HepG2 (cell line): Measurements from ENCODE around the gene LRRN3. TPM values are rescaled to one million over a fixed set of nuclear protein-coding genes. Genes with fewer than 3 reads are reported as not detected.

Source experiments
- ATAC-seq: fragments of 200-7000 bp; cut with Tn5 transposase; 3 replicates; pipeline ENCODE4 v1.9.1; 2020; ENCODE audit warnings: mild to moderate bottlenecking, moderate library complexity
- BruUV-seq: library from RNA; stranded (reverse); fragments of 400-500 nt; replicated peaks from 2 replicates; lab custom pipeline; 2021; lab: Mats Ljungman, UMichigan
- CTCF ChIA-PET: fragments of 300-600 bp; formaldehyde crosslinking; extraction: SDS; loops from one replicate; lab custom pipeline; 2021; ENCODE audit warnings: low total read pairs, inconsistent platforms, low intra/inter-chr PET ratio; lab: Yijun Ruan, JAX
- POLR2A ChIA-PET: fragments of 350-600 bp; sonication (Branson Sonifier 250); formaldehyde crosslinking; loops from one replicate; lab custom pipeline; 2020; ENCODE audit warnings: antibody characterized with exemption, inconsistent platforms; lab: Yijun Ruan, JAX
- DNase-seq: peaks from one replicate; pipeline ENCODE4 v3.0.0-alpha.2; 2015; ENCODE audit warnings: low spot score
- FAIRE-seq: peaks from 3 replicates; lab custom pipeline; 2011; peaks lifted over from hg19 to GRCh38; lab: Jason Lieb, UNC
- H2AFZ ChIP-seq: one replicate; pipeline ENCODE4 v1.6.1; 2011; ENCODE audit warnings: low read length, inconsistent platforms
- H3K27ac ChIP-seq: fragments of 300-600 bp; 3 replicates; pipeline ENCODE4 v1.8.0; 2011; ENCODE audit warnings: mixed run types, mild to moderate bottlenecking, mixed read lengths, low read length, inconsistent platforms; ENCODE audit not compliant: insufficient read depth; ENCODE audit errors: extremely low read length
- H3K27me3 ChIP-seq, 2 experiments: fragments of 200-600 bp in 1 of 2; 2 replicates in 1 of 2; 3 replicates in 1 of 2; pipeline versions ENCODE4 v1.6.0 to v1.8.0; 2011; ENCODE audit warnings: low read length in 2 of 2, mild to moderate bottlenecking in 2 of 2, moderate library complexity in 2 of 2, inconsistent platforms in 1 of 2; ENCODE audit not compliant: insufficient read depth in 2 of 2, control insufficient read depth in 1 of 2
- H3K36me3 ChIP-seq, 2 experiments: fragments of 200-600 bp in 1 of 2; replicated peaks in 1 of 2; 2 replicates in 1 of 2; 3 replicates in 1 of 2; pipeline versions ENCODE4 v1.5.1 to v1.8.0; 2011; ENCODE audit warnings: low read length in 2 of 2, inconsistent platforms in 1 of 2; ENCODE audit not compliant: insufficient read depth in 2 of 2, control insufficient read depth in 1 of 2
- H3K4me1 ChIP-seq: 2 replicates; pipeline ENCODE4 v1.5.1; 2012; ENCODE audit warnings: low read length, inconsistent platforms; ENCODE audit not compliant: insufficient read depth
- H3K4me2 ChIP-seq: 2 replicates; pipeline ENCODE4 v1.6.0; 2011; ENCODE audit warnings: low read depth, low read length, inconsistent platforms
- H3K4me3 ChIP-seq, 3 experiments: fragments of 200-600 bp in 1 of 3; sonication (generic), shearing (Covaris generic) in 1 of 3; replicated peaks in 1 of 3; 2 replicates each; pipeline ENCODE4 v1.5.1; 2011 to 2016; ENCODE audit warnings: low read length in 3 of 3, inconsistent platforms in 2 of 3, low read depth in 2 of 3, mild to moderate bottlenecking in 2 of 3, control low read depth in 1 of 3, mixed read lengths in 1 of 3; ENCODE audit not compliant: insufficient read depth in 1 of 3
- H3K79me2 ChIP-seq: one replicate; pipeline ENCODE4 v1.6.1; 2011; ENCODE audit warnings: low read length, inconsistent platforms; ENCODE audit not compliant: insufficient read depth
- H3K9ac ChIP-seq: 2 replicates; pipeline ENCODE4 v1.6.0; 2011; ENCODE audit warnings: mild to moderate bottlenecking, low read depth, low read length, inconsistent platforms; ENCODE audit not compliant: insufficient read depth
- H3K9me3 ChIP-seq: 2 replicates; pipeline ENCODE4 v1.5.1; 2012; ENCODE audit warnings: mild to moderate bottlenecking, low read length
- H4K20me1 ChIP-seq: 2 replicates; pipeline ENCODE4 v1.6.0; 2011; ENCODE audit warnings: inconsistent platforms, mild to moderate bottlenecking, low read length, moderate library complexity; ENCODE audit not compliant: insufficient read depth
- ATF1 ChIP-seq: IDR thresholded peaks from 2 replicates; pipeline ENCODE4 v1.6.1; 2016; ENCODE audit warnings: mild to moderate bottlenecking, control low read depth
- HINFP ChIP-seq: sonication (generic); formaldehyde crosslinking; IDR thresholded peaks from 2 replicates; pipeline ENCODE4 v1.4.0; 2020; ENCODE audit warnings: low read depth, mild to moderate bottlenecking, missing genetic modification reagents
- HOMEZ ChIP-seq: IDR thresholded peaks from 2 replicates; pipeline ENCODE4 v1.6.1; 2016; ENCODE audit warnings: low read depth
- KMT2B ChIP-seq: IDR thresholded peaks from 2 replicates; pipeline ENCODE4 v1.6.1; 2016; ENCODE audit warnings: missing genetic modification reagents, missing compliant biosample characterization
- MAFG ChIP-seq: sonication (generic); formaldehyde crosslinking; IDR thresholded peaks from 2 replicates; pipeline ENCODE4 v1.5.1; 2020; ENCODE audit warnings: mild to moderate bottlenecking, missing genetic modification reagents
- SALL2 ChIP-seq: sonication (generic); formaldehyde crosslinking; IDR thresholded peaks from 2 replicates; pipeline ENCODE4 v1.8.1; 2023; ENCODE audit warnings: mild to moderate bottlenecking, missing genetic modification reagents, inconsistent platforms
- SMARCE1 ChIP-seq: fragments of 450-650 bp; IDR thresholded peaks from 2 replicates; pipeline ENCODE4 v1.6.1; 2017; ENCODE audit warnings: borderline replicate concordance
- ZNF354B ChIP-seq: sonication (generic); formaldehyde crosslinking; IDR thresholded peaks from 2 replicates; pipeline ENCODE4 v1.8.0; 2022; ENCODE audit warnings: mild to moderate bottlenecking, missing genetic modification reagents
- ZNF556 ChIP-seq: sonication (generic); formaldehyde crosslinking; IDR thresholded peaks from 2 replicates; pipeline ENCODE4 v1.4.0; 2020; ENCODE audit warnings: mild to moderate bottlenecking, missing genetic modification reagents, borderline replicate concordance
- ZNF572 ChIP-seq: sonication (generic); formaldehyde crosslinking; IDR thresholded peaks from 2 replicates; pipeline ENCODE4 v1.5.1; 2020; ENCODE audit warnings: mild to moderate bottlenecking, missing genetic modification reagents
- ZNF800 ChIP-seq: sonication (generic); formaldehyde crosslinking; IDR thresholded peaks from 2 replicates; pipeline ENCODE4 v1.4.0; 2020; ENCODE audit warnings: missing genetic modification reagents
- WGBS: methylation state at CpG from one replicate; pipeline ENCODE4 v1.1.6; 2017; ENCODE audit warnings: low lambda C conversion rate; 5-methylcytosine and 5-hydroxymethylcytosine counted together
- in situ Hi-C: cut with HindIII; loops from 2 replicates; pipeline ENCODE4 v1.10.0; 2017; ENCODE audit warnings: low pct_unique_long_range_greater_than_20kb; ENCODE audit not compliant: extremely low pct_ligation_motif_present
- intact Hi-C: fragments of 100-400 bp; cut with micrococcal nuclease; formaldehyde crosslinking; loops from one replicate; pipeline ENCODE4 v1.10.0; 2022; ENCODE audit not compliant: unreplicated experiment
- polyA plus RNA-seq, 8 experiments: library from polyadenylated mRNA; depleted of rRNA in 3 of 8; stranded (reverse) in 7 of 8; unstranded in 1 of 8; fragments of >200 nt; fragmentation: Illumina TruSeq in 4 of 8; extraction: Trizol in 4 of 8; gene quantifications; 2 replicates each; pipeline versions ENCODE4 v1.2.1 to v1.2.3, GENCODE V29; 2011 to 2016; ENCODE audit warnings: low read depth in 4 of 8, missing spikeins in 1 of 8, mixed read lengths in 1 of 8; ENCODE audit not compliant: insufficient read depth in 1 of 8
- total RNA-seq, 5 experiments: library from RNA; depleted of rRNA; stranded (reverse); fragments of >200 nt; fragmentation: Illumina TruSeq; extraction: Trizol; gene quantifications; 2 replicates each; pipeline ENCODE4 v1.2.3, GENCODE V29; 2016; ENCODE audit warnings: low read depth in 1 of 5
- TF ChIP-seq, protein P1 (sequence below): IDR thresholded peaks from 2 replicates; pipeline ENCODE4 v1.6.1; 2016; ENCODE audit warnings: low read depth, control low read depth
- TF ChIP-seq, protein P2 (sequence below): sonication (generic); formaldehyde crosslinking; IDR thresholded peaks from 2 replicates; pipeline ENCODE4 v1.8.1; 2023; ENCODE audit warnings: missing genetic modification reagents, inconsistent platforms, borderline replicate concordance

LRRN3 gene
- total and polyA plus RNA-seq, 2 of the 13 experiments (the other 11 are each of a cell fraction or from before 2014, with no cell fraction given): 0.07 TPM; not detected in 1

DNA sequence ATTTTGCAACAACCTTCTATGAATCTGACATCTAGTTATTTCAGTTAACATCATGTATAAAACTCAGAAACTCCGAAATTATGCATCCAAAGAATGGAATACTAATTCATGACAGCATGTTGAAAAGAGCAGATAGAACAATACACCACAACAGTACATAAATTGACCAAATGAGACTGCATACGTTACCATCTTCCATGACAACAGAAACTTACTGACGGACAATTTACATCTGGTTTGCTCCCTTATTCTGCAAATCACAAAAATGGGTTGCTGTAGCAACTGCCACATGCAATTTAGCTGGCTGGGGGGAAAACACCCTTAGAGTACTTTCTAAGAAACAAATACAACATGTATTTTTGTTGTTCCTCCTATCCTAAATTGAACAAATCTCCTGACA, 14.3 kb downstream of the LRRN3 start:
- intact Hi-C loops: no loop called here
- ATAC-seq: no peak
- Histone ChIP-seq H3K36me3 (no peaks in the 10 kb centered on the region), H3K9ac (no peak overlapping the region), H3K4me2 (no peak overlapping the region), H3K9me3 (no peaks in the 10 kb centered on the region), H3K79me2 (no peaks in the 10 kb centered on the region), H3K4me3 (no peak overlapping the region), H3K27ac (no peak overlapping the region), H3K27me3 (no peaks in the 10 kb centered on the region), H3K4me1 (no peaks in the 10 kb centered on the region), H2AFZ (no peak overlapping the region), H4K20me1 (no peaks in the 10 kb centered on the region)
- no peak for DNase-seq
- ChIA-PET POLR2A (no interaction called here), CTCF (no interaction called here)
- in situ Hi-C loops: no loop called here
- no TSS peak for BruUV-seq
- no peak for TF ChIP-seq ATF1 (CRISPR knock-in tag)
- TF ChIP-seq SMARCE1: no peak
- no peak for TF ChIP-seq HINFP
- TF ChIP-seq HOMEZ (CRISPR knock-in tag): no peak
- TF ChIP-seq ZNF556 (CRISPR knock-in tag): no peak
- TF ChIP-seq, protein P1, sequence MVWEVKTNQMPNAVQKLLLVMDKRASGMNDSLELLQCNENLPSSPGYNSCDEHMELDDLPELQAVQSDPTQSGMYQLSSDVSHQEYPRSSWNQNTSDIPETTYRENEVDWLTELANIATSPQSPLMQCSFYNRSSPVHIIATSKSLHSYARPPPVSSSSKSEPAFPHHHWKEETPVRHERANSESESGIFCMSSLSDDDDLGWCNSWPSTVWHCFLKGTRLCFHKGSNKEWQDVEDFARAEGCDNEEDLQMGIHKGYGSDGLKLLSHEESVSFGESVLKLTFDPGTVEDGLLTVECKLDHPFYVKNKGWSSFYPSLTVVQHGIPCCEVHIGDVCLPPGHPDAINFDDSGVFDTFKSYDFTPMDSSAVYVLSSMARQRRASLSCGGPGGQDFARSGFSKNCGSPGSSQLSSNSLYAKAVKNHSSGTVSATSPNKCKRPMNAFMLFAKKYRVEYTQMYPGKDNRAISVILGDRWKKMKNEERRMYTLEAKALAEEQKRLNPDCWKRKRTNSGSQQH (CRISPR knock-in tag): no peak
- TF ChIP-seq KMT2B (CRISPR knock-in tag): no peak
- TF ChIP-seq MAFG (CRISPR knock-in tag): no peak
- no peak for TF ChIP-seq ZNF572 (CRISPR knock-in tag)
- TF ChIP-seq, protein P2, sequence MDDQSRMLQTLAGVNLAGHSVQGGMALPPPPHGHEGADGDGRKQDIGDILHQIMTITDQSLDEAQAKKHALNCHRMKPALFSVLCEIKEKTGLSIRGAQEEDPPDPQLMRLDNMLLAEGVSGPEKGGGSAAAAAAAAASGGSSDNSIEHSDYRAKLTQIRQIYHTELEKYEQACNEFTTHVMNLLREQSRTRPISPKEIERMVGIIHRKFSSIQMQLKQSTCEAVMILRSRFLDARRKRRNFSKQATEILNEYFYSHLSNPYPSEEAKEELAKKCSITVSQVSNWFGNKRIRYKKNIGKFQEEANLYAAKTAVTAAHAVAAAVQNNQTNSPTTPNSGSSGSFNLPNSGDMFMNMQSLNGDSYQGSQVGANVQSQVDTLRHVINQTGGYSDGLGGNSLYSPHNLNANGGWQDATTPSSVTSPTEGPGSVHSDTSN: no peak
- TF ChIP-seq ZNF800: no peak
- no peak for TF ChIP-seq ZNF354B
- no peak for TF ChIP-seq SALL2
- no peak for FAIRE-seq
- WGBS: 70% methylated on average over 3 of the region's 3 CpGs
